ENCODE results near the gene CCDC30.

Gene CCDC30

GRCh38 chr1:42420911-42421585 lies 42.0 kb upstream of the CCDC30 start:
- no peak overlapping the region for H3K4me3 ChIP-seq (ENCODE audit: low read length, poor library complexity, severe bottlenecking)
- no peaks in the 10 kb centered on the region for H3K79me2 ChIP-seq (ENCODE audit: insufficient read depth, low read length)

GRCh38 chr1:42422737-42423136 lies 40.3 kb upstream of the CCDC30 start:
- H3K36me3 ChIP-seq (ENCODE audit: insufficient read depth, low read length) = no peaks in the 10 kb centered on the region
- H3F3A ChIP-seq (ENCODE audit: low read depth) = no peaks in the 10 kb centered on the region
- no peak overlapping the region for H3K4me2 ChIP-seq (ENCODE audit: low read depth, low read length, poor library complexity, severe bottlenecking)
- no peaks in the 10 kb centered on the region for H3K9me3 ChIP-seq (ENCODE audit: insufficient read depth, low read depth, low read length)
- no peaks in the 10 kb centered on the region for H3K79me2 ChIP-seq (ENCODE audit: insufficient read depth, low read length)
- H2AFZ ChIP-seq (ENCODE audit: low read length) = no peak overlapping the region
- H3K9ac ChIP-seq (ENCODE audit: low read depth, low read length, poor library complexity, severe bottlenecking) = no peak overlapping the region
- no peaks in the 10 kb centered on the region for H3K9me2 ChIP-seq (replicated peaks; ENCODE audit: low read depth, low read length)
- no peaks in the 10 kb centered on the region for H4K20me1 ChIP-seq (ENCODE audit: insufficient read depth, low read length, poor library complexity, severe bottlenecking)
- H3K27me3 ChIP-seq (ENCODE audit: insufficient read depth, low read length, poor library complexity, severe bottlenecking) = no peaks in the 10 kb centered on the region
- TF ChIP-seq CTCF (conservative IDR thresholded peaks at IDR 0.05; ENCODE audit: low read length) (no peak), EZH2phosphoT487 (IDR thresholded peaks at IDR 0.05; ENCODE audit: borderline replicate concordance) (no peak)
- no peaks in the 10 kb centered on the region for H3K4me1 ChIP-seq (ENCODE audit: insufficient read depth, low read length, poor library complexity, severe bottlenecking)
- H3K4me3 ChIP-seq (ENCODE audit: low read length, poor library complexity, severe bottlenecking) = no peak overlapping the region

More at GRCh38 chr1:42420911-42421585, 42.0 kb upstream of the CCDC30 start:
- no peaks in the 10 kb centered on the region for H3K4me1 ChIP-seq (ENCODE audit: insufficient read depth, low read length, poor library complexity, severe bottlenecking)
- H3K9me2 ChIP-seq (replicated peaks; ENCODE audit: low read depth, low read length) = no peaks in the 10 kb centered on the region
- no peaks in the 10 kb centered on the region for H3K36me3 ChIP-seq (ENCODE audit: insufficient read depth, low read length)
- H4K20me1 ChIP-seq (ENCODE audit: insufficient read depth, low read length, poor library complexity, severe bottlenecking) = no peaks in the 10 kb centered on the region
- TF ChIP-seq CTCF (conservative IDR thresholded peaks at IDR 0.05; ENCODE audit: low read length) (no peak), EZH2phosphoT487 (IDR thresholded peaks at IDR 0.05; ENCODE audit: borderline replicate concordance) (no peak)
- no peaks in the 10 kb centered on the region for H3K9me3 ChIP-seq (ENCODE audit: insufficient read depth, low read depth, low read length)
- H3K4me2 ChIP-seq (ENCODE audit: low read depth, low read length, poor library complexity, severe bottlenecking) = no peak overlapping the region
- no peaks in the 10 kb centered on the region for H3K27me3 ChIP-seq (ENCODE audit: insufficient read depth, low read length, poor library complexity, severe bottlenecking)
- no peaks in the 10 kb centered on the region for H3F3A ChIP-seq (ENCODE audit: low read depth)
- no peak overlapping the region for H3K9ac ChIP-seq (ENCODE audit: low read depth, low read length, poor library complexity, severe bottlenecking)
- no peak overlapping the region for H2AFZ ChIP-seq (ENCODE audit: low read length)

GRCh38 chr1:42423681-42424080 lies 39.4 kb upstream of the CCDC30 start:
- Histone ChIP-seq H3K4me1 (ENCODE audit: insufficient read depth, low read length, poor library complexity, severe bottlenecking) (no peaks in the 10 kb centered on the region), H3K4me3 (ENCODE audit: low read length, poor library complexity, severe bottlenecking) (no peak overlapping the region), H3K79me2 (ENCODE audit: insufficient read depth, low read length) (no peaks in the 10 kb centered on the region), H2AFZ (ENCODE audit: low read length) (no peak overlapping the region), H3K9me2 (replicated peaks; ENCODE audit: low read depth, low read length) (no peaks in the 10 kb centered on the region), H3K27me3 (ENCODE audit: insufficient read depth, low read length, poor library complexity, severe bottlenecking) (no peaks in the 10 kb centered on the region), H3K9ac (ENCODE audit: low read depth, low read length, poor library complexity, severe bottlenecking) (no peak overlapping the region), H3K36me3 (ENCODE audit: insufficient read depth, low read length) (no peaks in the 10 kb centered on the region), H3K4me2 (ENCODE audit: low read depth, low read length, poor library complexity, severe bottlenecking) (no peak overlapping the region), H3F3A (ENCODE audit: low read depth) (no peaks in the 10 kb centered on the region), H3K9me3 (ENCODE audit: insufficient read depth, low read depth, low read length) (no peaks in the 10 kb centered on the region), H4K20me1 (ENCODE audit: insufficient read depth, low read length, poor library complexity, severe bottlenecking) (no peaks in the 10 kb centered on the region)
- TF ChIP-seq CTCF (conservative IDR thresholded peaks at IDR 0.05; ENCODE audit: low read length) (no peak), EZH2phosphoT487 (IDR thresholded peaks at IDR 0.05; ENCODE audit: borderline replicate concordance) (no peak)
